ENCODE data around the gene SNX8.

GRCh38 chr7:2357571-2357970 lies 43.3 kb upstream of the SNX8 start:
- TF ChIP-seq, protein P1, sequence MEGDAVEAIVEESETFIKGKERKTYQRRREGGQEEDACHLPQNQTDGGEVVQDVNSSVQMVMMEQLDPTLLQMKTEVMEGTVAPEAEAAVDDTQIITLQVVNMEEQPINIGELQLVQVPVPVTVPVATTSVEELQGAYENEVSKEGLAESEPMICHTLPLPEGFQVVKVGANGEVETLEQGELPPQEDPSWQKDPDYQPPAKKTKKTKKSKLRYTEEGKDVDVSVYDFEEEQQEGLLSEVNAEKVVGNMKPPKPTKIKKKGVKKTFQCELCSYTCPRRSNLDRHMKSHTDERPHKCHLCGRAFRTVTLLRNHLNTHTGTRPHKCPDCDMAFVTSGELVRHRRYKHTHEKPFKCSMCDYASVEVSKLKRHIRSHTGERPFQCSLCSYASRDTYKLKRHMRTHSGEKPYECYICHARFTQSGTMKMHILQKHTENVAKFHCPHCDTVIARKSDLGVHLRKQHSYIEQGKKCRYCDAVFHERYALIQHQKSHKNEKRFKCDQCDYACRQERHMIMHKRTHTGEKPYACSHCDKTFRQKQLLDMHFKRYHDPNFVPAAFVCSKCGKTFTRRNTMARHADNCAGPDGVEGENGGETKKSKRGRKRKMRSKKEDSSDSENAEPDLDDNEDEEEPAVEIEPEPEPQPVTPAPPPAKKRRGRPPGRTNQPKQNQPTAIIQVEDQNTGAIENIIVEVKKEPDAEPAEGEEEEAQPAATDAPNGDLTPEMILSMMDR (IDR thresholded peaks at IDR 0.05; ENCODE audit: control extremely low read depth in 1 of 3, insufficient read depth in 1 of 3, low read depth in 1 of 3, low read length in 3 of 3), result no peak
- no peak for TF ChIP-seq GTF2F1 (IDR thresholded peaks at IDR 0.05; ENCODE audit: borderline replicate concordance, low read depth, low read length)
- no peak for TF ChIP-seq EP300 (IDR thresholded peaks at IDR 0.05; ENCODE audit: borderline replicate concordance in 1 of 2, low read depth in 2 of 2, low read length in 2 of 2)
- no peak for TF ChIP-seq EZH2 (IDR thresholded peaks at IDR 0.05; ENCODE audit: low read depth, low read length, severe bottlenecking)
- TF ChIP-seq JUND (IDR thresholded peaks at IDR 0.05; ENCODE audit: low read length), result no peak
- TF ChIP-seq POLR2A (IDR thresholded peaks at IDR 0.05; ENCODE audit: control extremely low read depth in 1 of 2, low read depth in 2 of 2, low read length in 2 of 2), result no peak
- TF ChIP-seq HDAC6 (IDR thresholded peaks at IDR 0.05; ENCODE audit: low read depth, low read length), result no peak
- no peak for TF ChIP-seq GABPA (IDR thresholded peaks at IDR 0.05; ENCODE audit: borderline replicate concordance, insufficient read depth, low read length)
- TF ChIP-seq KDM5A (IDR thresholded peaks at IDR 0.05; ENCODE audit: low read length), result no peak
- no peak for TF ChIP-seq SIX5 (IDR thresholded peaks at IDR 0.05; ENCODE audit: low read depth, low read length)
- TF ChIP-seq YY1 (IDR thresholded peaks at IDR 0.05; ENCODE audit: low read depth, low read length), result no peak
- no peak for TF ChIP-seq MAFK (IDR thresholded peaks at IDR 0.05; ENCODE audit: low read depth, low read length)
- no peak for TF ChIP-seq CHD2 (IDR thresholded peaks at IDR 0.05; ENCODE audit: low read length)
